Measurements from ENCODE around the gene IFT27. TPM values are rescaled to one million over a fixed set of nuclear protein-coding genes. Genes with fewer than 3 reads are reported as not detected.

Gene IFT27
- total RNA-seq, 1 experiment from 2014 or later, result 19.9 TPM

DNA sequence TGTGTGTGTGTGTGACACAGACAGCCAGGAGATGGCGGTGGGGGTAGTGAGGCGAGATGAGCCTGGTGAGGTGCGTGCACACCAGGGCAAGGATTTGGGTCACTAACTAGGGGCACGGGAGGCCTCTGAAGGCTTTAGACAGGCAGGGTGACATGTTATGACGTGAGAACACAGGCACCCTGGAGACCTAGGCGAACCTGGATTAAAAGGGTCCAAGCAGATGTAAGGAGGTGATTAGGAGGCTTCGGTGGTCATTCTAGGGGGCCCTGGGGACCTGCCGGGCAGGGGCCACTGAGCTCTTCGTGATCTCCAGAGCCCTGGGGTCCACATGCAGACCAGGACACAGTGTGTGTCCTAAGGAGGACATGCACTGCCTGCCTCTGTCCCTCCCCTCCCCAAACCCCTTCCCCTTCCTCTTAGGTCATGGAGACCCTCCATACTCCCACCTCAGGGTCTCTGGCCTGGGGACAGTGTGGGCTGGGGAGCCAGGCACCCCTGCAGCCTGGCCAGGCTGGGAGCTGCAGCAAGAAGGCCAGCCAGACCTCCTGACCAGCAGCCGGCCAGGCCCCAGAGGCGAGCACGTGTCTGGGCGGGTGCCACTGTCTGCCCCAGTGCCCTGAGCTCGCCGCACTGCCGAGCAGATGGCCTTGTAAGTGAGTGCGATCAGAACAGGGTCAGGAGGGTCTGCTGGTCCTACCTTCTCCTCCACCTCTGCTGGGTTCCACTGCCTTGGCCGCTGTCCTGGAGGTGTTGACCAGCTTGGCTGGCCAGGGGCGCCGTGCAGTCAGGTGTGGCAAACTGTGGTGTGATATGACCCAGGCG, 32.1 kb downstream of the IFT27 start:
- Histone ChIP-seq H3K9ac (ENCODE audit: low read length) (no peak overlapping the region), H3F3A (ENCODE audit: low read length, unreplicated experiment) (no peaks in the 10 kb centered on the region), H4K20me1 (ENCODE audit: low read length) (no peaks in the 10 kb centered on the region), H3K36me3 (ENCODE audit: low read depth, low read length) (no peaks in the 10 kb centered on the region), H3K27me3 (ENCODE audit: low read length) (no peaks in the 10 kb centered on the region), H3K4me3 (ENCODE audit: low read length) (no peak overlapping the region), H3K4me1 (ENCODE audit: insufficient read depth, low read length) (no peaks in the 10 kb centered on the region), H3K4me2 (ENCODE audit: low read length) (no peak overlapping the region), H3K27ac (ENCODE audit: low read length) (no peak overlapping the region), H3K9me3 (ENCODE audit: low read length) (no peaks in the 10 kb centered on the region), H2AFZ (ENCODE audit: low read length) (no peak overlapping the region), H3K9me2 (replicated peaks; ENCODE audit: low read length) (no peaks in the 10 kb centered on the region), H3K79me2 (ENCODE audit: low read length) (no peaks in the 10 kb centered on the region)
- ChIA-PET CTCF (no interaction called here), POLR2A (ENCODE audit: unreplicated experiment) (no interaction called here)
- BruUV-seq (replicated peaks), result no TSS peak
- no peak for TF ChIP-seq EZH2phosphoT487 (IDR thresholded peaks at IDR 0.05; ENCODE audit: borderline replicate concordance, low read length)
- DNase-seq, result no peak
- intact Hi-C loops (cut with micrococcal nuclease), result no loop called here
- ATAC-seq, result no peak

DNA sequence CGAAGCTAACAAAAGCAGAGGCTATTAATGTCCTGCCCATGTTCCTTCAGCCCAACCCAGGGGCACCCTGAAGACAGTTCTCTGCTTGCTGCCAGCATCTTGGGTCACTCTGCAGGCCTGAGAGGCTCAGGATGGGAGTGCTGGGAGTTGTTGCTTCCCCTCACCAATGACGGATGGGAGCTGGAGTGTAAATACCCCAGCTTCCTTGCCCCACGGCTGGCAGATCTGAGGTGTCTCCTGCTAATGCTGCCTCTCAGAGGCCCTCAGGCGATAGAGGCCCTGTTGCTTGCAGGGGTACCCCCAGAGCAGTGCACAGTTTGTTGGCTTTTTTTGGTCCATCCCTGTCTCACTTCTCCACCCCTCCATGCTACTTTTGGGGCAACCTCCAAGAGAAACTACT, 32.9 kb downstream of the IFT27 start:
- Histone ChIP-seq H4K20me1 (ENCODE audit: low read length) (no peaks in the 10 kb centered on the region), H3K9me2 (replicated peaks; ENCODE audit: low read length) (no peaks in the 10 kb centered on the region), H3K4me3 (ENCODE audit: low read length) (no peak overlapping the region), H3K36me3 (ENCODE audit: low read depth, low read length) (no peaks in the 10 kb centered on the region), H3K9me3 (ENCODE audit: low read length) (no peaks in the 10 kb centered on the region), H3K4me1 (ENCODE audit: insufficient read depth, low read length) (no peaks in the 10 kb centered on the region), H2AFZ (ENCODE audit: low read length) (no peak overlapping the region), H3K27me3 (ENCODE audit: low read length) (no peaks in the 10 kb centered on the region), H3K79me2 (ENCODE audit: low read length) (no peaks in the 10 kb centered on the region), H3K9ac (ENCODE audit: low read length) (no peak overlapping the region), H3K4me2 (ENCODE audit: low read length) (no peak overlapping the region), H3K27ac (ENCODE audit: low read length) (no peak overlapping the region), H3F3A (ENCODE audit: low read length, unreplicated experiment) (no peaks in the 10 kb centered on the region)
- no peak for ATAC-seq
- no peak for DNase-seq
- TF ChIP-seq, protein P1, sequence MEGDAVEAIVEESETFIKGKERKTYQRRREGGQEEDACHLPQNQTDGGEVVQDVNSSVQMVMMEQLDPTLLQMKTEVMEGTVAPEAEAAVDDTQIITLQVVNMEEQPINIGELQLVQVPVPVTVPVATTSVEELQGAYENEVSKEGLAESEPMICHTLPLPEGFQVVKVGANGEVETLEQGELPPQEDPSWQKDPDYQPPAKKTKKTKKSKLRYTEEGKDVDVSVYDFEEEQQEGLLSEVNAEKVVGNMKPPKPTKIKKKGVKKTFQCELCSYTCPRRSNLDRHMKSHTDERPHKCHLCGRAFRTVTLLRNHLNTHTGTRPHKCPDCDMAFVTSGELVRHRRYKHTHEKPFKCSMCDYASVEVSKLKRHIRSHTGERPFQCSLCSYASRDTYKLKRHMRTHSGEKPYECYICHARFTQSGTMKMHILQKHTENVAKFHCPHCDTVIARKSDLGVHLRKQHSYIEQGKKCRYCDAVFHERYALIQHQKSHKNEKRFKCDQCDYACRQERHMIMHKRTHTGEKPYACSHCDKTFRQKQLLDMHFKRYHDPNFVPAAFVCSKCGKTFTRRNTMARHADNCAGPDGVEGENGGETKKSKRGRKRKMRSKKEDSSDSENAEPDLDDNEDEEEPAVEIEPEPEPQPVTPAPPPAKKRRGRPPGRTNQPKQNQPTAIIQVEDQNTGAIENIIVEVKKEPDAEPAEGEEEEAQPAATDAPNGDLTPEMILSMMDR (conservative IDR thresholded peaks at IDR 0.05; ENCODE audit: low read depth, low read length), result no peak
- TF ChIP-seq EZH2 (IDR thresholded peaks at IDR 0.05; ENCODE audit: low read length, unreplicated experiment), result no peak
- no peak for TF ChIP-seq EZH2phosphoT487 (IDR thresholded peaks at IDR 0.05; ENCODE audit: borderline replicate concordance, low read length)
- intact Hi-C loops (cut with micrococcal nuclease), result no loop called here
- ChIA-PET CTCF (interaction anchor here (0.7 kb wide), 1 partner anchor 134 kb away, joined by 4 read pairs; no protein-coding TSS in a partner anchor), POLR2A (ENCODE audit: unreplicated experiment) (no interaction called here)
- BruUV-seq (replicated peaks), result no TSS peak

DNA sequence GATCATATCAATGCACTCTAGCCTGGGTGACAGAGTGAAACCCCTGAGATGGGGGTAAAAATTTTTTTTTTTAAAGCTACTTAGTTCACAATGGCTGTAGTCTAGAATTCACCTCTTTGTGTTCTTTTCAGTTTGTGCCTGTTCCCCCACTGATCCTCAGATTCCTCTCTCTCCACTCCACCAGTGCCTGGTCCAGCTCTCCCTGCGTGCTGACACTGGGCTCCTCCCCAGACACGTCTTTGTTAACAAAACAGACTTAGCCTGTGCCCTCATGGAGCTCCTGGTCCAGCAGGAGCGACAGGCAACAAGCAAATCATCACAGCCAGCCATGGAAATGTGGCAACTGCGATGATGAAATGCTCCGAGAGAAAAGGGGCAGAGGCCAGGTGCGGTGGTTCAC, 34.0 kb downstream of the IFT27 start:
- no TSS peak for BruUV-seq (replicated peaks)
- ChIA-PET CTCF (interaction anchor here (0.6 kb wide), 1 partner anchor 13 kb away, joined by 15 read pairs; no protein-coding TSS in a partner anchor), POLR2A (ENCODE audit: unreplicated experiment) (interaction anchor here (0.7 kb wide), 1 partner anchor 25 kb away, joined by 4 read pairs; no protein-coding TSS in a partner anchor)
- intact Hi-C loops (cut with micrococcal nuclease), result no loop called here
- DNase-seq (no peak), ATAC-seq (no peak)
- Histone ChIP-seq H3K9me2 (replicated peaks; ENCODE audit: low read length) (no peaks in the 10 kb centered on the region), H3K4me1 (ENCODE audit: insufficient read depth, low read length) (no peaks in the 10 kb centered on the region), H3K36me3 (ENCODE audit: low read depth, low read length) (no peaks in the 10 kb centered on the region), H3K27me3 (ENCODE audit: low read length) (no peaks in the 10 kb centered on the region), H3K9ac (ENCODE audit: low read length) (no peak overlapping the region), H2AFZ (ENCODE audit: low read length) (no peak overlapping the region), H4K20me1 (ENCODE audit: low read length) (no peaks in the 10 kb centered on the region), H3K27ac (ENCODE audit: low read length) (no peak overlapping the region), H3F3A (ENCODE audit: low read length, unreplicated experiment) (no peaks in the 10 kb centered on the region), H3K9me3 (ENCODE audit: low read length) (no peaks in the 10 kb centered on the region), H3K4me2 (ENCODE audit: low read length) (no peak overlapping the region), H3K79me2 (ENCODE audit: low read length) (no peaks in the 10 kb centered on the region), H3K4me3 (ENCODE audit: low read length) (no peak overlapping the region)
- no peak for TF ChIP-seq EZH2 (IDR thresholded peaks at IDR 0.05; ENCODE audit: low read length, unreplicated experiment)
- TF ChIP-seq, protein P1 (conservative IDR thresholded peaks at IDR 0.05; ENCODE audit: low read depth, low read length), result no peak
- no peak for TF ChIP-seq EZH2phosphoT487 (IDR thresholded peaks at IDR 0.05; ENCODE audit: borderline replicate concordance, low read length)
